H1 (cell line): ENCODE measurements around the gene ABHD16A. TPM values are rescaled to one million over a fixed set of nuclear protein-coding genes. Genes with fewer than 3 reads are reported as not detected.

Experiments
- microRNA-seq, 2 experiments: library from miRNA; unstranded; fragments of <30 nt; microRNA quantifications; one replicate each; pipeline versions ENCODE4 to v1.2.0, GENCODE V29; 2016 to 2020; ENCODE audit warnings: borderline microRNAs expressed in 2 of 2, borderline number of aligned reads in 2 of 2, borderline replicate concordance in 1 of 2
- polyA plus RNA-seq, 7 experiments: library from polyadenylated mRNA; depleted of rRNA in 3 of 7; stranded (reverse) in 5 of 7; unstranded in 2 of 7; fragments of >200 nt in 5 of 7; fragments of 200-250 nt in 2 of 7; gene quantifications; 1 replicate in 5 of 7; 2 replicates in 1 of 7; 4 replicates in 1 of 7; pipeline versions ENCODE4 v1.2.1 to v1.2.3, GENCODE V29; 2011 to 2013; ENCODE audit warnings: missing spikeins in 2 of 7, mixed read lengths in 2 of 7
- small RNA-seq: library from polyadenylated mRNA; stranded (forward); fragments of <200 nt; extraction: miRNeasy Mini kit (QIAGEN cat#:217004); gene quantifications from one replicate; pipeline ENCODE3, GENCODE V24; 2013; ENCODE audit not compliant: insufficient read depth
- total RNA-seq: library from RNA; stranded (reverse); fragmentation: NEBNext Ultra II Directional; extraction: Animal tissue kit (Norgen Biotek cat#: 25700); gene quantifications from 2 replicates; pipeline ENCODE4 v1.2.1, GENCODE V29; 2021

The ABHD16A gene
- total and polyA plus RNA-seq, 2 of the 8 experiments (the other 6 are each of a cell fraction or from before 2014, with no cell fraction given): 32.9 to 40.2 TPM

Small RNA genes within 50 kb of the gene (microRNA-seq; reads per million reads assigned to microRNA genes)
- gene MIR4646: 0 to 0.20 reads per million in 2 experiments

Small RNA genes within 50 kb of the gene (small RNA-seq; reads per million reads assigned to genes)
- gene LY6G6D (not detected), gene MIR4646 (not detected), gene RF00019 (not detected)

Other genes with a start within 250 kb of the ABHD16A start
Only the 30 nearest of the 39 such genes appear.
- gene ATP6V1G2, start 156.7 kb downstream of the ABHD16A start, total RNA-seq: 2.9 and 3.0 TPM in 2 replicates
- gene ATP6V1G2, start 156.7 kb downstream of the ABHD16A start, polyA plus RNA-seq (2011; rRNA removed): 5.1 and 5.7 TPM in 2 replicates
- 10.8 and 11.2 TPM in 2 replicates for gene NFKBIL1, start 155.7 kb downstream of the ABHD16A start, total RNA-seq
- gene NFKBIL1, start 155.7 kb downstream of the ABHD16A start, polyA plus RNA-seq (2011; rRNA removed): 7.5 and 17.0 TPM in 2 replicates
- not detected in 2 replicates for gene LTA, start 131.0 kb downstream of the ABHD16A start, total RNA-seq
- gene LTA, start 131.0 kb downstream of the ABHD16A start, polyA plus RNA-seq (2011; rRNA removed): not detected in 2 replicates
- not detected in 2 replicates for gene TNF, start 127.8 kb downstream of the ABHD16A start, total RNA-seq
- gene TNF, start 127.8 kb downstream of the ABHD16A start, polyA plus RNA-seq (2011; rRNA removed): not detected in 2 replicates
- gene LTB, start 120.9 kb downstream of the ABHD16A start, total RNA-seq: 0.43 TPM in 1 of 2 replicates, not detected in the other
- 0.47 and 0.77 TPM in 2 replicates for gene LTB, start 120.9 kb downstream of the ABHD16A start, polyA plus RNA-seq (2011; rRNA removed)
- gene LST1, start 117.0 kb downstream of the ABHD16A start, total RNA-seq: not detected in 2 replicates
- gene LST1, start 117.0 kb downstream of the ABHD16A start, polyA plus RNA-seq (2011; rRNA removed): 0.25 TPM in 1 of 2 replicates, not detected in the other
- not detected in 2 replicates for gene NCR3, start 110.3 kb downstream of the ABHD16A start, total RNA-seq
- gene NCR3, start 110.3 kb downstream of the ABHD16A start, polyA plus RNA-seq (2011; rRNA removed): 0.67 and 0.72 TPM in 2 replicates
- 7.5 and 9.8 TPM in 2 replicates for gene AIF1, start 88.1 kb downstream of the ABHD16A start, total RNA-seq
- 3.7 and 6.3 TPM in 2 replicates for gene AIF1, start 88.1 kb downstream of the ABHD16A start, polyA plus RNA-seq (2011; rRNA removed)
- gene PRRC2A, start 82.6 kb downstream of the ABHD16A start, total RNA-seq: 300 and 303 TPM in 2 replicates
- 118 and 203 TPM in 2 replicates for gene PRRC2A, start 82.6 kb downstream of the ABHD16A start, polyA plus RNA-seq (2011; rRNA removed)
- 325 and 354 TPM in 2 replicates for gene BAG6, start 50.7 kb downstream of the ABHD16A start, total RNA-seq
- gene BAG6, start 50.7 kb downstream of the ABHD16A start, polyA plus RNA-seq (2011; rRNA removed): 199 and 291 TPM in 2 replicates
- gene APOM, start 47.4 kb downstream of the ABHD16A start, total RNA-seq: 3.4 and 3.8 TPM in 2 replicates
- 9.2 and 12.0 TPM in 2 replicates for gene APOM, start 47.4 kb downstream of the ABHD16A start, polyA plus RNA-seq (2011; rRNA removed)
- 14.6 and 15.6 TPM in 2 replicates for gene C6orf47, start 42.5 kb downstream of the ABHD16A start, total RNA-seq
- 4.7 and 7.2 TPM in 2 replicates for gene C6orf47, start 42.5 kb downstream of the ABHD16A start, polyA plus RNA-seq (2011; rRNA removed)
- 24.5 and 26.9 TPM in 2 replicates for gene GPANK1, start 38.3 kb downstream of the ABHD16A start, total RNA-seq
- gene GPANK1, start 38.3 kb downstream of the ABHD16A start, polyA plus RNA-seq (2011; rRNA removed): 30.2 and 33.2 TPM in 2 replicates
- 192 and 208 TPM in 2 replicates for gene CSNK2B, start 37.2 kb downstream of the ABHD16A start, total RNA-seq
- gene CSNK2B, start 37.2 kb downstream of the ABHD16A start, polyA plus RNA-seq (2011; rRNA removed): 147 and 169 TPM in 2 replicates
- gene LY6G5B, start 33.3 kb downstream of the ABHD16A start, total RNA-seq: 12.1 and 12.6 TPM in 2 replicates
- gene LY6G5B, start 33.3 kb downstream of the ABHD16A start, polyA plus RNA-seq (2011; rRNA removed): 9.5 and 10.6 TPM in 2 replicates
- gene LY6G5C, start 22.3 kb downstream of the ABHD16A start, total RNA-seq: 1.1 and 1.2 TPM in 2 replicates
- gene LY6G5C, start 22.3 kb downstream of the ABHD16A start, polyA plus RNA-seq (2011; rRNA removed): 1.8 and 2.1 TPM in 2 replicates
- gene LY6G6F, start 3.5 kb upstream of the ABHD16A start, total RNA-seq: not detected in 2 replicates
- gene LY6G6F, start 3.5 kb upstream of the ABHD16A start, polyA plus RNA-seq (2011; rRNA removed): not detected in 2 replicates
- not detected in 2 replicates for gene LY6G6D, start 12.0 kb upstream of the ABHD16A start, total RNA-seq
- gene LY6G6D, start 12.0 kb upstream of the ABHD16A start, polyA plus RNA-seq (2011; rRNA removed): 0.74 and 1.8 TPM in 2 replicates
- 0.33 TPM in 1 of 2 replicates, not detected in the other for gene LY6G6C, start 18.4 kb upstream of the ABHD16A start, total RNA-seq
- gene LY6G6C, start 18.4 kb upstream of the ABHD16A start, polyA plus RNA-seq (2011; rRNA removed): 0.23 and 0.49 TPM in 2 replicates
- not detected in 2 replicates for gene MPIG6B, start 20.0 kb upstream of the ABHD16A start, total RNA-seq
- 0.18 and 0.33 TPM in 2 replicates for gene MPIG6B, start 20.0 kb upstream of the ABHD16A start, polyA plus RNA-seq (2011; rRNA removed)
- 53.3 and 55.5 TPM in 2 replicates for gene DDAH2, start 26.0 kb upstream of the ABHD16A start, total RNA-seq
- gene DDAH2, start 26.0 kb upstream of the ABHD16A start, polyA plus RNA-seq (2011; rRNA removed): 73.5 and 104 TPM in 2 replicates
- gene CLIC1, start 33.2 kb upstream of the ABHD16A start, total RNA-seq: 250 and 259 TPM in 2 replicates
- gene CLIC1, start 33.2 kb upstream of the ABHD16A start, polyA plus RNA-seq (2011; rRNA removed): 236 and 277 TPM in 2 replicates
- gene MSH5, start 36.7 kb upstream of the ABHD16A start, total RNA-seq: 21.3 and 25.3 TPM in 2 replicates
- gene MSH5, start 36.7 kb upstream of the ABHD16A start, polyA plus RNA-seq (2011; rRNA removed): 26.5 and 34.5 TPM in 2 replicates
- 3.4 and 5.9 TPM in 2 replicates for gene SAPCD1, start 59.3 kb upstream of the ABHD16A start, total RNA-seq
- gene SAPCD1, start 59.3 kb upstream of the ABHD16A start, polyA plus RNA-seq (2011; rRNA removed): 3.1 and 4.4 TPM in 2 replicates
- 1.5 and 2.1 TPM in 2 replicates for gene VWA7, start 74.0 kb upstream of the ABHD16A start, total RNA-seq
- 0.82 and 1.1 TPM in 2 replicates for gene VWA7, start 74.0 kb upstream of the ABHD16A start, polyA plus RNA-seq (2011; rRNA removed)
- 162 and 163 TPM in 2 replicates for gene VARS1, start 92.4 kb upstream of the ABHD16A start, total RNA-seq
- 53.5 and 99.3 TPM in 2 replicates for gene VARS1, start 92.4 kb upstream of the ABHD16A start, polyA plus RNA-seq (2011; rRNA removed)
- 127 and 132 TPM in 2 replicates for gene LSM2, start 103.6 kb upstream of the ABHD16A start, total RNA-seq
- gene LSM2, start 103.6 kb upstream of the ABHD16A start, polyA plus RNA-seq (2011; rRNA removed): 168 and 173 TPM in 2 replicates
- gene HSPA1L, start 112.0 kb upstream of the ABHD16A start, total RNA-seq: 1.6 and 1.9 TPM in 2 replicates
- gene HSPA1L, start 112.0 kb upstream of the ABHD16A start, polyA plus RNA-seq (2011; rRNA removed): 0.78 and 1.00 TPM in 2 replicates
- 54.0 and 59.9 TPM in 2 replicates for gene HSPA1A, start 112.2 kb upstream of the ABHD16A start, total RNA-seq
- 40.7 and 50.2 TPM in 2 replicates for gene HSPA1A, start 112.2 kb upstream of the ABHD16A start, polyA plus RNA-seq (2011; rRNA removed)
- gene HSPA1B, start 124.4 kb upstream of the ABHD16A start, total RNA-seq: 76.6 and 89.3 TPM in 2 replicates
- gene HSPA1B, start 124.4 kb upstream of the ABHD16A start, polyA plus RNA-seq (2011; rRNA removed): 36.6 and 43.8 TPM in 2 replicates